Fibroblast of lung (primary cell): ENCODE measurements around the gene CCDC27. TPM values are rescaled to one million over a fixed set of nuclear protein-coding genes. Genes with fewer than 3 reads are reported as not detected.

ENCODE experiments used
- DNase-seq, 2 donors: peaks; one replicate each; pipeline versions ENCODE4 v3.0.0 to v3.0.0-alpha.2; 2010; ENCODE audit warnings: low read depth in 2 of 2
- H2AFZ ChIP-seq: 2 replicates; pipeline ENCODE4 v1.5.1; 2012; ENCODE audit warnings: low read length, control low read depth, inconsistent platforms
- H3K27ac ChIP-seq: 2 replicates; pipeline ENCODE4 v1.5.1; 2011; ENCODE audit warnings: low read length, control low read depth; ENCODE audit not compliant: insufficient read depth
- H3K27me3 ChIP-seq: 2 replicates; pipeline ENCODE4 v1.5.1; 2011; ENCODE audit warnings: mild to moderate bottlenecking, low read length; ENCODE audit not compliant: control insufficient read depth, insufficient read depth
- H3K36me3 ChIP-seq: 2 replicates; pipeline ENCODE4 v1.5.1; 2011; ENCODE audit warnings: low read length; ENCODE audit not compliant: control insufficient read depth, insufficient read depth
- H3K4me1 ChIP-seq: 2 replicates; pipeline ENCODE4 v1.5.1; 2011; ENCODE audit warnings: low read length; ENCODE audit not compliant: control insufficient read depth, insufficient read depth; ENCODE audit errors: extremely low read depth
- H3K4me2 ChIP-seq: 2 replicates; pipeline ENCODE4 v1.5.1; 2011; ENCODE audit warnings: low read length, control low read depth; ENCODE audit not compliant: insufficient read depth; ENCODE audit errors: extremely low read depth
- H3K4me3 ChIP-seq, 4 experiments: fragments of 200-600 bp in 1 of 4; sonication (generic) in 1 of 4; replicated peaks in 1 of 4; 2 replicates each; pipeline ENCODE4 v1.5.1; 2011 to 2016; ENCODE audit warnings: low read length in 4 of 4, low read depth in 3 of 4, mild to moderate bottlenecking in 3 of 4, control low read depth in 2 of 4, inconsistent platforms in 1 of 4, mixed read lengths in 1 of 4; ENCODE audit not compliant: insufficient read depth in 1 of 4; ENCODE audit errors: control extremely low read depth in 1 of 4
- H3K79me2 ChIP-seq: 2 replicates; pipeline ENCODE4 v1.5.1; 2012; ENCODE audit warnings: mild to moderate bottlenecking, low read length, inconsistent platforms; ENCODE audit not compliant: control insufficient read depth, insufficient read depth
- H3K9ac ChIP-seq: 2 replicates; pipeline ENCODE4 v1.5.1; 2011; ENCODE audit warnings: mild to moderate bottlenecking, low read length, control low read depth; ENCODE audit not compliant: insufficient read depth
- H3K9me3 ChIP-seq: 2 replicates; pipeline ENCODE4 v1.5.1; 2012; ENCODE audit warnings: low read depth, low read length; ENCODE audit not compliant: control insufficient read depth, insufficient read depth
- H4K20me1 ChIP-seq: 2 replicates; pipeline ENCODE4 v1.5.1; 2011; ENCODE audit warnings: low read length; ENCODE audit not compliant: control insufficient read depth, insufficient read depth; ENCODE audit errors: extremely low read depth
- EZH2 ChIP-seq: IDR thresholded peaks from 2 replicates; pipeline ENCODE4 v1.5.1; 2012; ENCODE audit warnings: low read length, control low read depth, mild to moderate bottlenecking; ENCODE audit errors: missing control alignments
- polyA plus RNA-seq, 2 donors: library from polyadenylated mRNA; depleted of rRNA in 1 of 2; stranded (reverse) in 1 of 2; unstranded in 1 of 2; fragments of >200 nt; gene quantifications; 2 replicates each; pipeline ENCODE4 v1.2.1, GENCODE V29; 2011 to 2012; ENCODE audit warnings: missing spikeins in 1 of 2
- total RNA-seq: library from RNA; depleted of rRNA; stranded (reverse); fragments of >200 nt; gene quantifications from 2 replicates; pipeline ENCODE4 v1.2.1, GENCODE V29; 2014
- TF ChIP-seq, protein P1 (sequence below), 2 donors: IDR thresholded peaks in 1 of 2; conservative IDR thresholded peaks in 1 of 2; 1 replicate in 1 of 2; 2 replicates in 1 of 2; pipeline ENCODE4 v1.5.1; 2011 to 2012; ENCODE audit warnings: low read length in 2 of 2, control low read depth in 1 of 2, inconsistent platforms in 1 of 2, low read depth in 1 of 2, mild to moderate bottlenecking in 1 of 2

Gene CCDC27
- total and polyA plus RNA-seq, 2 donors (not counting 1 experiment from before 2014, with no cell fraction given) = not detected

DNA sequence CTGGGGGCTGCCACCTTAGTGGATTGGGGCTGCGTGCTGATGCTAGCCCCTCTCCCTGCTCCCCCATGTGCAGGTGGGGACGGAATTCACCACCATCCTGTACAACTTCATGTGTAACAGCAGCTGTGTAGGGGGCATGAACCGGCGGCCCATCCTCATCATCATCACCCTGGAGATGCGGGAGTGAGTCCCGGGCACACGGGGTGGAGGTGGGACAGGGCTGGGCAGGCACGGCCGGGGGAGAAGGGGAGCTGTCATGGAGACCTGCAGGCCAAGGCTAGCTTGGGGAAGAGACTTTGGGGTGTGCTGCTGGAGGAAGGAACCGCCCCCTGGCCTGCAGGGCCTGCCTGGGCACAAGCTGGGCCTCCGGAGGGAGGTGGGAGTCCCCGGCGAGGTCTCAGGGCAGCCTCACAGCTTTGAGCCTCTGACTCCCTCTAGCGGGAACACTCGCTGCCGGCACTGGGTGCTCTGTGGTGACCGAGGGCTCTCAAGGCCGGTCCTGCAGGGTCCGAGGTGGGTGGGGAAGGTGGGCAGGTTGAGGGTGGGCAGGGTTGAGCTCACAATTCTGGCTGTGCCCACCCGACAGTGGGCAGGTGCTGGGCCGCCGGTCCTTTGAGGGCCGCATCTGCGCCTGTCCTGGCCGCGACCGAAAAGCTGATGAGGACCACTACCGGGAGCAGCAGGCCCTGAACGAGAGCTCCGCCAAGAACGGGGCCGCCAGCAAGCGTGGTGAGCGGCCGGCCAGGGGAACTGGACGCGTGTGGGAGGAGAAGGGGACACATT lies 25.0 kb upstream of the CCDC27 start:
- Histone ChIP-seq H3K9me3 (no peaks in the 10 kb centered on the region), H3K4me1 (no peaks in the 10 kb centered on the region), H3K79me2 (no peaks in the 10 kb centered on the region), H4K20me1 (no peaks in the 10 kb centered on the region), H3K4me3 (no peak overlapping the region), H2AFZ (no peak overlapping the region), H3K27me3 (no peaks in the 10 kb centered on the region), H3K36me3 (no peaks in the 10 kb centered on the region), H3K27ac (no peak overlapping the region), H3K4me2 (no peak overlapping the region), H3K9ac (no peak overlapping the region)
- TF ChIP-seq, protein P1, sequence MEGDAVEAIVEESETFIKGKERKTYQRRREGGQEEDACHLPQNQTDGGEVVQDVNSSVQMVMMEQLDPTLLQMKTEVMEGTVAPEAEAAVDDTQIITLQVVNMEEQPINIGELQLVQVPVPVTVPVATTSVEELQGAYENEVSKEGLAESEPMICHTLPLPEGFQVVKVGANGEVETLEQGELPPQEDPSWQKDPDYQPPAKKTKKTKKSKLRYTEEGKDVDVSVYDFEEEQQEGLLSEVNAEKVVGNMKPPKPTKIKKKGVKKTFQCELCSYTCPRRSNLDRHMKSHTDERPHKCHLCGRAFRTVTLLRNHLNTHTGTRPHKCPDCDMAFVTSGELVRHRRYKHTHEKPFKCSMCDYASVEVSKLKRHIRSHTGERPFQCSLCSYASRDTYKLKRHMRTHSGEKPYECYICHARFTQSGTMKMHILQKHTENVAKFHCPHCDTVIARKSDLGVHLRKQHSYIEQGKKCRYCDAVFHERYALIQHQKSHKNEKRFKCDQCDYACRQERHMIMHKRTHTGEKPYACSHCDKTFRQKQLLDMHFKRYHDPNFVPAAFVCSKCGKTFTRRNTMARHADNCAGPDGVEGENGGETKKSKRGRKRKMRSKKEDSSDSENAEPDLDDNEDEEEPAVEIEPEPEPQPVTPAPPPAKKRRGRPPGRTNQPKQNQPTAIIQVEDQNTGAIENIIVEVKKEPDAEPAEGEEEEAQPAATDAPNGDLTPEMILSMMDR (conservative IDR thresholded peaks at IDR 0.05 in 1 of 2, IDR thresholded peaks at IDR 0.05 in 1 of 2; ENCODE audit: low read depth in 1 of 2, low read length in 2 of 2) = peak in 1 of 2 donors; percentile 37
- no peak for TF ChIP-seq EZH2
- DNase-seq = no peak

DNA sequence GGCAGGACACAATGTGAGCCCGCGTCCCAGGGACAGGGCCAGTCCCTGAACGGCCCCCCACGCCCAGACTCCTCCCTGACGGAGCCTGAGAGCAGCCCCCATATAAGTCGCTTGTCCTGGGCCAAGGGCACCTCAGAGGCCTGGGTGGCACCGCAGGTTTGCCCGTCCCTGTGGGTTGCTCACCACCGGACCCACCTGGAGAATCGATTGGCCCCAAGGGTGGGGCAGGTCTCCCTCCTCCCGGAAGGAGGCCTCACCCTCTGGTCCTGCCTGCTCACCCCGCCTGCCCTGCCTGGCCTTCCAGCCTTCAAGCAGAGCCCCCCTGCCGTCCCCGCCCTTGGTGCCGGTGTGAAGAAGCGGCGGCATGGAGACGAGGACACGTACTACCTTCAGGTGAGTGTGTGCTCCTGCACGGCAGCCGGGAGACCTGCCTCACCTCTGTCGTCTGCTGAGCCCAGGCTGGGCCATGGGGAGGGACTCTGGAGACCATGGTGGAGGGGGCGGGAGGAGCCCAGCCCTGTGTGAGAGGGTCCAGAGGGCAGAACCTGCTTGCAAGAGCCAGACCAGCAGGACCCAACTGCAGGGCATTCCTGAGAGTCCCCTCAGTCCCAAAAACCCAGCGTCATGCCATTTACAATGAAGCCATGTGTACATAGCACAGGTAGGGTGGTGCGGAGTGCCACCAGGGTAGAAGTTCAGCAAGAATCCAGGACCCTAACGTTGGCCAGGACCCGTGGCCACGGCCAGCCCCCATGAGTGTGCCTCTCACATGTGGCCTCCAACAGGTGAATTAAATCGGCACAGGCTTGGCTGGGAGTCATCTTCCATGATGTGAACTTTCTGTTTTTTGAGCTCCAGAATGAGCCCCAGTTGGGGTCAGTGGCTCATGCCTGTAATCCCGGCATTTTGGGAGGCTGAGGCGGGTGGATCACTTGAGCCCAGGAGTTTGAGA lies 24.1 kb upstream of the CCDC27 start:
- Histone ChIP-seq H2AFZ (no peak overlapping the region), H3K4me2 (no peak overlapping the region), H4K20me1 (no peaks in the 10 kb centered on the region), H3K79me2 (no peaks in the 10 kb centered on the region), H3K36me3 (no peaks in the 10 kb centered on the region), H3K4me3 (no peak overlapping the region), H3K27ac (no peak overlapping the region), H3K4me1 (no peaks in the 10 kb centered on the region), H3K9ac (no peak overlapping the region), H3K9me3 (no peaks in the 10 kb centered on the region), H3K27me3 (no peaks in the 10 kb centered on the region)
- TF ChIP-seq, protein P1 (conservative IDR thresholded peaks at IDR 0.05 in 1 of 2, IDR thresholded peaks at IDR 0.05 in 1 of 2; ENCODE audit: low read depth in 1 of 2, low read length in 2 of 2) = no peak
- TF ChIP-seq EZH2 = no peak
- DNase-seq = no peak
